CD4-positive, alpha-beta memory T cell (primary cell): Measurements from ENCODE around the gene SOX21. TPM values are rescaled to one million over a fixed set of nuclear protein-coding genes. Genes with fewer than 3 reads are reported as not detected.

Experiments
- CTCF ChIA-PET: fragments of 350-600 bp; sonication (Branson Sonifier 250); formaldehyde crosslinking; loops from one replicate; lab custom pipeline; 2021; ENCODE audit warnings: inconsistent platforms; ENCODE audit not compliant: partially characterized antibody; lab: Charles Lee
- POLR2A ChIA-PET: fragments of 350-600 bp; sonication (Branson Sonifier 250); formaldehyde crosslinking; loops from one replicate; lab custom pipeline; 2021; ENCODE audit not compliant: partially characterized antibody; lab: Charles Lee
- DNase-seq, 5 donors: peaks; one replicate each; pipeline versions ENCODE4 v3.0.0 to v3.0.0-alpha.2; 2020 to 2022; ENCODE audit warnings: mixed read lengths in 1 of 5
- H3K27ac ChIP-seq: one replicate; pipeline ENCODE4 v1.7.0; 2013; ENCODE audit warnings: low read depth, low read length
- H3K27me3 ChIP-seq: 2 replicates; pipeline ENCODE4 v1.7.0; 2013; ENCODE audit warnings: mild to moderate bottlenecking, low read length, moderate library complexity; ENCODE audit not compliant: insufficient read depth
- H3K36me3 ChIP-seq: 2 replicates; pipeline ENCODE4 v1.7.0; 2013; ENCODE audit warnings: mild to moderate bottlenecking, low read length, moderate library complexity; ENCODE audit not compliant: insufficient read depth
- H3K4me1 ChIP-seq: 2 replicates; pipeline ENCODE4 v1.7.0; 2013; ENCODE audit warnings: mild to moderate bottlenecking, low read length, moderate library complexity; ENCODE audit not compliant: insufficient read depth
- H3K4me3 ChIP-seq, 2 donors: one replicate each; pipeline ENCODE4 v1.7.0; 2013; ENCODE audit warnings: low read length in 2 of 2, mild to moderate bottlenecking in 1 of 2
- H3K9me3 ChIP-seq, 2 donors: one replicate each; pipeline ENCODE4 v1.7.0; 2013; ENCODE audit warnings: low read length in 2 of 2, control low read depth in 1 of 2; ENCODE audit not compliant: control insufficient read depth in 1 of 2
- H3K27ac Mint-ChIP-seq, 7 donors: one replicate each; pipeline ENCODE4 v1.8.0; 2020 to 2021; ENCODE audit warnings: mixed read lengths in 7 of 7, mild to moderate bottlenecking in 6 of 7, inconsistent platforms in 3 of 7, moderate library complexity in 3 of 7
- H3K27me3 Mint-ChIP-seq, 2 donors: one replicate each; pipeline ENCODE4 v1.8.0; 2020 to 2021; ENCODE audit warnings: mixed read lengths in 2 of 2
- H3K36me3 Mint-ChIP-seq, 2 donors: one replicate each; pipeline ENCODE4 v1.8.0; 2020 to 2021; ENCODE audit warnings: mixed read lengths in 2 of 2, inconsistent platforms in 1 of 2, mild to moderate bottlenecking in 1 of 2
- H3K4me1 Mint-ChIP-seq, 4 donors: one replicate each; pipeline ENCODE4 v1.8.0; 2020 to 2021; ENCODE audit warnings: mixed read lengths in 4 of 4, mild to moderate bottlenecking in 1 of 4
- H3K4me3 Mint-ChIP-seq, 8 donors: one replicate each; pipeline ENCODE4 v1.8.0; 2020 to 2021; ENCODE audit warnings: mixed read lengths in 8 of 8, mild to moderate bottlenecking in 7 of 8, moderate library complexity in 6 of 8, inconsistent platforms in 3 of 8
- H3K9me3 Mint-ChIP-seq, 8 donors: one replicate each; pipeline ENCODE4 v1.8.0; 2020 to 2021; ENCODE audit warnings: mixed read lengths in 8 of 8, mild to moderate bottlenecking in 5 of 8, inconsistent platforms in 3 of 8, moderate library complexity in 1 of 8
- intact Hi-C: fragments of 100-400 bp; cut with micrococcal nuclease; formaldehyde crosslinking; loops from one replicate; pipeline ENCODE4 v1.15.1; 2023
- polyA plus RNA-seq, 2 donors: library from polyadenylated mRNA; unstranded; fragments of 300-500 nt; fragmentation: Illumina TruSeq; gene quantifications; one replicate each; pipeline ENCODE4 v1.2.3, GENCODE V29; 2021
- total RNA-seq, 2 experiments: library from RNA; stranded (reverse); gene quantifications; one replicate each; pipeline ENCODE4 v1.2.3, GENCODE V29; 2021

Gene SOX21
- total and polyA plus RNA-seq, 4 experiments from 2014 or later, result not detected

DNA sequence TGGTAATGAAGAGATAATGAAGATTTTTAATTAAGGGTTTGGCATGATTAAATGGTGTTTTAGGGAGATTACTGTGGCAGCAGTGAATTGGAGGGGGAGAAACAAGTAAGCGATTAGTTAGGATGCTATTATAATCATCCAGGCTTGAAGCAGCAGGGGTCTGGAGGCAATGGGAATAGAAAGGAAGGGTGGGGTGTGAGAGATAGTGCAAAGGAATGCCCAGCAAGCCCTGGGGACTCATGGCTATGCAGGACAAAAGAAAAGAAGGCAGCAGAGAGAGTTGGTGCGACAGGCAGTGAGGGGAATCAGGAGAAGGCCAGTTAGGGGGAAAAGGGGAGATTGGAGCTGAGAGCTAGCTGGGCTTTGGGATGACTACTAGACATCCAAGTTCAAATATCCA, 34.5 kb downstream of the SOX21 start:
- Histone ChIP-seq H3K36me3 (no peaks in the 10 kb centered on the region), H3K4me1 (no peaks in the 10 kb centered on the region), H3K27me3 (peaks cover 4% of the 10 kb centered on the region), H3K9me3 (no peaks in the 10 kb centered on the region), H3K4me3 (no peak overlapping the region), H3K27ac (no peak overlapping the region)
- intact Hi-C loops, result no loop called here
- H3K4me1 Mint-ChIP-seq, result no peaks in the 10 kb centered on the region
- POLR2A ChIA-PET, result no interaction called here
- no peaks in the 10 kb centered on the region for H3K36me3 Mint-ChIP-seq
- H3K4me3 Mint-ChIP-seq, result no peak overlapping the region
- no peak overlapping the region for H3K27ac Mint-ChIP-seq
- CTCF ChIA-PET, result interaction anchor here (0.6 to 0.7 kb wide), 2 partner anchors 33 to 727 kb away, joined by 3 to 4 read pairs; no protein-coding TSS in a partner anchor
- H3K9me3 Mint-ChIP-seq, result peaks cover 0 to 2% (median 0%) of the 10 kb centered on the region in 8 donors
- peaks cover 19 to 22% of the 10 kb centered on the region in 2 donors for H3K27me3 Mint-ChIP-seq
- DNase-seq, result no peak

DNA sequence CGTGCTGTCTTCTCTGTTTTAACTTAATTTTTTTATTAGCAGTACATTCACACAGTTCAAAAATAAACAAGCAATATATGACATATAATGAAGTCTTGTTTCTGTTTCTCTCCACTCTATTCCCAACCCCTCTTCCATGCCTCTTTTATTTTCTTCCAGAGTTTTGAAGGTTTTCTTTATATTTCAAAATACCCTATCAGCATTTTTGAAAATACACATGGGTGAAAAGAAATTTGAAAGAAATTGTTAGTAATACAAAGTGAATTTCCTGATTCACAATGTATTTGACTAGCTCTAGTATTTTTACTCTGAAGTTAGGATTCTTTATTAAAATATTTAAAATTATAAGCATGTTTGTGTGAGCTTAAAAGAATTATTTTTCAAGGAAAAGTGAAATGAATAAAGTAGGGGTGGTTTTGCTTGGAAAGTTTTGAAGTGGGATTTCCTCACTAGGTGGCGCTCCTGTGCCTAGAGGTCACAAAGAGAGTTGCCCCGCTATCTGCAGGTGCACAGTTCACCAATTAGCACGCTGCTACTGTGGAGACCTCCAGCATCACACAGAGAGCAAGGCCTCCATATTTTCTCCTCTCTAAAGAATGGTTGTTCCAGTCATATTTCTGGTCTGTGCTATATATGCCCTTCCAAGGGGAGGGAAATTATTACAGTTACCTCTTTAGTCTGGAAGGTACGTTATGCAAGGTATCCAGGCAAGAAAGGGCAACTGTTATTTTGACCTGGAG, 37.6 kb downstream of the SOX21 start:
- Histone ChIP-seq H3K27me3 (peaks cover 4% of the 10 kb centered on the region), H3K36me3 (no peaks in the 10 kb centered on the region), H3K4me1 (no peaks in the 10 kb centered on the region), H3K4me3 (no peak overlapping the region), H3K9me3 (no peaks in the 10 kb centered on the region), H3K27ac (no peak overlapping the region)
- Mint-ChIP-seq H3K9me3 (no peaks in the 10 kb centered on the region), H3K27me3 (peaks cover 18 to 20% of the 10 kb centered on the region in 2 donors), H3K4me3 (no peak overlapping the region), H3K27ac (no peak overlapping the region), H3K4me1 (no peaks in the 10 kb centered on the region), H3K36me3 (no peaks in the 10 kb centered on the region)
- DNase-seq, result peak in 4 of 5 donors; percentile 20 to 32 (median 22)
- CTCF ChIA-PET, result interaction anchor here (0.6 to 5.7 kb wide), 16 partner anchors 8 to 1159 kb away, joined by 3 to 73 read pairs (median 5); no protein-coding TSS in a partner anchor
- intact Hi-C loops, result loop anchor here (1.0 to 2.0 kb wide), 3 partner anchors 706 to 804 kb away; no protein-coding TSS in a partner anchor
- POLR2A ChIA-PET, result no interaction called here

DNA sequence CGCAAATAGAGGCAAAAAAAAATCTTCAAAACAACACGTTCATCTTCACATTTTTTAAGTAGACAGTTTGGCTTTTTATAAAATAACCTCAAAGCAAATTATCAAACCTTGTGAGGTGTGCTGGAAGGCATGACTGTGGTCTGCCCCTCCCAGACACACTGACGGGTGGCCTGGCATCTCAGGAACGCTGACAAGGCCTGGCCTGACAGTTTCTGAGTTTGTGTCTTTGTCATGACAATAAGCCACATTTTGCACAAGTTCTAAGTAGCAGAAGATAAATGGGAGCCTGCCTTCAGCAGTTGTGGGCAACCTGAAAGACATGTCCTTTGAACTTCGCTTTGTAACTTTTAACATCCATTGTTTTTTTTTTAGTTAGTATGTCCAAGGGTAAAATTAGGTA, 38.5 kb downstream of the SOX21 start:
- Mint-ChIP-seq H3K4me3 (no peak overlapping the region), H3K27me3 (peaks cover 10 to 15% of the 10 kb centered on the region in 2 donors), H3K36me3 (no peaks in the 10 kb centered on the region), H3K4me1 (no peaks in the 10 kb centered on the region), H3K27ac (no peak overlapping the region), H3K9me3 (no peaks in the 10 kb centered on the region)
- intact Hi-C loops, result loop anchor here (2.0 kb wide), 1 partner anchor 707 kb away; no protein-coding TSS in a partner anchor
- Histone ChIP-seq H3K4me3 (no peak overlapping the region), H3K9me3 (no peaks in the 10 kb centered on the region), H3K27me3 (no peaks in the 10 kb centered on the region), H3K27ac (no peak overlapping the region), H3K4me1 (no peaks in the 10 kb centered on the region), H3K36me3 (no peaks in the 10 kb centered on the region)
- CTCF ChIA-PET, result interaction anchor here (1.0 to 5.7 kb wide), 9 partner anchors 11 to 731 kb away, joined by 3 to 73 read pairs (median 6); no protein-coding TSS in a partner anchor
- DNase-seq, result no peak
- POLR2A ChIA-PET, result no interaction called here

DNA sequence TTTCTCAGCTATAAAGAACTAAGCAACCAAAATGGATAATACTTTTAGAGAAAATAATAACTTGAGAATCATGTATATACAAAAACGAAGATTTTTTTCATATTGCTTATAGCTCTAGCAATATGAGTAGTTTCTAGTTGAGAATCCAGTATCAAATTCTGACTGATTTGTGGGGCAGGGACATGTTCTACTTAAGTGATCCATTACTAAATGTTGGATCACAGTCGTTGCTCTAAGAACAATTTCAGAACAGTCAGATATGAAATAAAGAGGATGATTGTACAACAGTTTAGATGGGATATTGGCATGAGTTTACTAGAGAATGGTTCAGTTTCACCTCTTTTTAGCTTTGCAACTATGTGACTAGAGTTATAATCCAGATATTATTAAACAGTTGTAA, 39.9 kb downstream of the SOX21 start:
- CTCF ChIA-PET, result interaction anchor here (0.7 to 5.7 kb wide), 5 partner anchors 9 to 733 kb away, joined by 3 to 73 read pairs (median 3); no protein-coding TSS in a partner anchor
- H3K9me3 Mint-ChIP-seq, result peaks cover 0 to 4% (median 0%) of the 10 kb centered on the region in 8 donors
- Histone ChIP-seq H3K27ac (no peak overlapping the region), H3K36me3 (no peaks in the 10 kb centered on the region), H3K4me3 (no peak overlapping the region), H3K4me1 (no peaks in the 10 kb centered on the region), H3K9me3 (no peaks in the 10 kb centered on the region), H3K27me3 (no peaks in the 10 kb centered on the region)
- H3K36me3 Mint-ChIP-seq, result no peaks in the 10 kb centered on the region
- POLR2A ChIA-PET, result no interaction called here
- H3K4me3 Mint-ChIP-seq, result no peak overlapping the region
- H3K27ac Mint-ChIP-seq, result no peak overlapping the region
- H3K27me3 Mint-ChIP-seq, result peaks cover 4 to 9% of the 10 kb centered on the region in 2 donors
- DNase-seq, result no peak
- intact Hi-C loops, result no loop called here
- H3K4me1 Mint-ChIP-seq, result peaks cover 0 to 2% (median under 1%) of the 10 kb centered on the region in 4 donors

DNA sequence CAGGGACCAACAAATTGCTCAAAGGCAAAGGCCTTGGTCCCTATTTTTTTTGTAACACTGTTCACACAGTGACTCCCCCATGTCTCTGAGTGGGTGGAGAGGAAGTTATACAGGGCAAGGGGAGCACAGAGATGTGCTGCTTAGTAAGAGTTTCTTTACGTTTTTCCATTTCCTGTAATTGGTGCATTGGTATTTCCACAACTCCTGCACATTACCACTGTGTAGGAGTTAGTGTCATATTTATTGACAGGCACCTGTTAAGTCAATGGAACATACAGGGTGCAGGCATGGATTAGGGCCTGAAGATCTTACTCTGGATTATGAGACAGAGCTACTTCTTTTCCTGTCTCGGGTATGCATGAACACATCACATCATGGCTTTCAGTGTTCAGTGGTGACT, 45.2 kb downstream of the SOX21 start:
- Histone ChIP-seq H3K4me3 (no peak overlapping the region), H3K9me3 (no peaks in the 10 kb centered on the region), H3K36me3 (no peaks in the 10 kb centered on the region), H3K27ac (no peak overlapping the region), H3K4me1 (no peaks in the 10 kb centered on the region), H3K27me3 (no peaks in the 10 kb centered on the region)
- H3K27ac Mint-ChIP-seq, result no peak overlapping the region
- intact Hi-C loops, result no loop called here
- DNase-seq, result no peak
- H3K27me3 Mint-ChIP-seq, result peaks cover 2 to 9% of the 10 kb centered on the region in 2 donors
- POLR2A ChIA-PET, result no interaction called here
- peaks cover 0 to 4% (median 0%) of the 10 kb centered on the region in 8 donors for H3K9me3 Mint-ChIP-seq
- no peak overlapping the region for H3K4me3 Mint-ChIP-seq
- H3K4me1 Mint-ChIP-seq, result peaks cover 0 to 5% (median 2%) of the 10 kb centered on the region in 4 donors
- H3K36me3 Mint-ChIP-seq, result no peaks in the 10 kb centered on the region
- CTCF ChIA-PET, result interaction anchor here (1.7 kb wide), 1 partner anchor 8 kb away, joined by 8 read pairs; no protein-coding TSS in a partner anchor

DNA sequence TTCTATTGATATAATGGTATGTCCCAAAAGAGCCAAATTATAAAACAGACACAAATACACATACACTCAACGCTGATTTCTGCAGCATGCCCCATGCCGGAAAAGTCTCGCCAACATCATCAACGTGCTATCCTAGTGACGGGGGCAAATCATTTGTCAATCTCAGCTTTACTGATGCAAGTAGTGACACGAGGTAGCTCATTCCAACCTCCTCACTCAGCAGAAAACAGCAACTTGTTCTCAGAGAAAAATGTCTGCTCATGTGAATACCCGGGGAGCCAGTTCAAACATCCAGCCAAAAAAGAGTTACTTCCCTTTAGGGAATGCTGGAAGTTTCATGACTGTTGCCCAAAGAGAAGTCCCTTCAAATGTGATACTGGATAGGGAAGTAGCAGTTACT, 46.3 kb downstream of the SOX21 start:
- peaks cover 0 to 5% (median 2%) of the 10 kb centered on the region in 4 donors for H3K4me1 Mint-ChIP-seq
- Histone ChIP-seq H3K27me3 (no peaks in the 10 kb centered on the region), H3K27ac (no peak overlapping the region), H3K36me3 (no peaks in the 10 kb centered on the region), H3K4me3 (no peak overlapping the region), H3K9me3 (no peaks in the 10 kb centered on the region), H3K4me1 (no peaks in the 10 kb centered on the region)
- CTCF ChIA-PET, result interaction anchor here (1.7 kb wide), 1 partner anchor 9 kb away, joined by 8 read pairs; no protein-coding TSS in a partner anchor
- no peak for DNase-seq
- H3K27ac Mint-ChIP-seq, result no peak overlapping the region
- H3K36me3 Mint-ChIP-seq, result no peaks in the 10 kb centered on the region
- intact Hi-C loops, result no loop called here
- H3K4me3 Mint-ChIP-seq, result no peak overlapping the region
- H3K27me3 Mint-ChIP-seq, result peaks cover 3 to 9% of the 10 kb centered on the region in 2 donors
- peaks cover 0 to 4% (median 0%) of the 10 kb centered on the region in 8 donors for H3K9me3 Mint-ChIP-seq
- POLR2A ChIA-PET, result no interaction called here

DNA sequence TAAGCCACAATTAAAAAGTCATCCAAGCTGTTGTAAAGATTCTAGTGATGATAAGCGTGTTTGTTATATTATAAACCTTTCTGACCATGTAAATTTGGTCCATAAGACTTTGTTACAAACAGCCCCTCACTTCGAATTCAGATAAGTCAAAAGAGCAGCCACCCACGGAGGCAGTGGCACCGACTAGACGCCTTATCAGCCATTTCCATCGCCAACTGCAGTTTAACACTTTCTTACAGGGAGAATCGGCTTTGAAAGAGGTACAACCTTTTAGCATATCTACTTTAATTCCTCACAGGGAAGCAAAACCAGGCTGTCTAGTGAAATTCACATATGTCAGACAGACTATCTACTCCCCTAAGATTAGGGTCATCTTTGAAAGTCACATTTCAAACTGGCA, 47.5 kb downstream of the SOX21 start:
- peaks cover 3 to 8% of the 10 kb centered on the region in 2 donors for H3K27me3 Mint-ChIP-seq
- peaks cover 0 to 5% (median 2%) of the 10 kb centered on the region in 4 donors for H3K4me1 Mint-ChIP-seq
- DNase-seq, result no peak
- H3K4me3 ChIP-seq, result no peak overlapping the region
- CTCF ChIA-PET, result no interaction called here
- peaks cover 0 to 4% (median 0%) of the 10 kb centered on the region in 8 donors for H3K9me3 Mint-ChIP-seq
- no peaks in the 10 kb centered on the region for H3K4me1 ChIP-seq
- no peaks in the 10 kb centered on the region for H3K9me3 ChIP-seq
- POLR2A ChIA-PET, result no interaction called here
- intact Hi-C loops, result no loop called here
- no peaks in the 10 kb centered on the region for H3K36me3 Mint-ChIP-seq
- H3K27ac Mint-ChIP-seq, result no peak overlapping the region
- H3K27me3 ChIP-seq, result no peaks in the 10 kb centered on the region
- H3K27ac ChIP-seq, result no peak overlapping the region
- no peak overlapping the region for H3K4me3 Mint-ChIP-seq
- H3K36me3 ChIP-seq, result no peaks in the 10 kb centered on the region
